Measurements from ENCODE around the gene LRRC51.
A peak's percentile ranks its signal among the peaks of the same experiment; 100 is the strongest.

The LRRC51 gene

DNA sequence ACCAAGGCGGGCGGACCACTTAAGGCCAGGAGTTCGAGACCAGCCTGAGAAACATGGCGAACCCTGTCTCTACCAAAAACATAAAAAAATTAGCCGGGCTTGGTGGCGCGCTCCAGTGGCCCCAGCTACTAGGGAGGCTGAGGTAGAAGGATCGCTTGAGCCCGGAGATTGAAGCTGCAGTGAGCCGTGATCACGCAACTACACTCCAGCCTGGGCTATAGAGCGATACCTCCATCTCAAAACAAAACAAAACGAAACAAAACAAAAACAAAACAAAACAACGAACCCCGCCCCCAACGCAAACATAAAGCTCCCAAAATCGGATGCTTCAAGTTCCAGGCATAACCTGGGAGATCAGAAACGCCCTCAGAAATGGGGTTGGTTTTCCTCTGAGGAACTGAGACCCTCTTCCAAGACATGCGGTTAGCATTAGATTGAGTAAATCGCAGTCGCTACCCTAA, 564 bp downstream of the LRRC51 start:
- Histone ChIP-seq H3K9ac (ENCODE audit: low read length) (peak overlapping the region; percentile 59), H3K4me3 (ENCODE audit: insufficient read depth, low read length, poor library complexity, severe bottlenecking) (peak overlapping the region; percentile 69), H4K20me1 (ENCODE audit: low read depth, low read length) (no peaks in the 10 kb centered on the region), H3F3A (ENCODE audit: insufficient read depth) (0 out of 2 replicates have a peak, but pooled peaks cover 8% of the 10 kb centered on the region), H3K9me3 (ENCODE audit: insufficient read depth, low read length) (no peaks in the 10 kb centered on the region), H2AFZ (ENCODE audit: low read depth, low read length, severe bottlenecking) (peak overlapping the region; percentile 86), H3K36me3 (ENCODE audit: low read length) (no peaks in the 10 kb centered on the region), H3K79me2 (ENCODE audit: insufficient read depth, low read length) (peaks cover 39% of the 10 kb centered on the region), H3K27ac (ENCODE audit: low read depth, low read length) (no peak overlapping the region), H3K4me2 (ENCODE audit: low read depth, low read length, poor library complexity, severe bottlenecking) (peak overlapping the region; percentile 72), H3K27me3 (ENCODE audit: low read length) (no peaks in the 10 kb centered on the region), H3K9me2 (replicated peaks; ENCODE audit: insufficient read depth, low read length) (no peaks in the 10 kb centered on the region)
- TF ChIP-seq, protein P1, sequence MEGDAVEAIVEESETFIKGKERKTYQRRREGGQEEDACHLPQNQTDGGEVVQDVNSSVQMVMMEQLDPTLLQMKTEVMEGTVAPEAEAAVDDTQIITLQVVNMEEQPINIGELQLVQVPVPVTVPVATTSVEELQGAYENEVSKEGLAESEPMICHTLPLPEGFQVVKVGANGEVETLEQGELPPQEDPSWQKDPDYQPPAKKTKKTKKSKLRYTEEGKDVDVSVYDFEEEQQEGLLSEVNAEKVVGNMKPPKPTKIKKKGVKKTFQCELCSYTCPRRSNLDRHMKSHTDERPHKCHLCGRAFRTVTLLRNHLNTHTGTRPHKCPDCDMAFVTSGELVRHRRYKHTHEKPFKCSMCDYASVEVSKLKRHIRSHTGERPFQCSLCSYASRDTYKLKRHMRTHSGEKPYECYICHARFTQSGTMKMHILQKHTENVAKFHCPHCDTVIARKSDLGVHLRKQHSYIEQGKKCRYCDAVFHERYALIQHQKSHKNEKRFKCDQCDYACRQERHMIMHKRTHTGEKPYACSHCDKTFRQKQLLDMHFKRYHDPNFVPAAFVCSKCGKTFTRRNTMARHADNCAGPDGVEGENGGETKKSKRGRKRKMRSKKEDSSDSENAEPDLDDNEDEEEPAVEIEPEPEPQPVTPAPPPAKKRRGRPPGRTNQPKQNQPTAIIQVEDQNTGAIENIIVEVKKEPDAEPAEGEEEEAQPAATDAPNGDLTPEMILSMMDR (IDR thresholded peaks at IDR 0.05; ENCODE audit: insufficient read depth, low read length, poor library complexity, severe bottlenecking), result no peak
- TF ChIP-seq EZH2phosphoT487 (conservative IDR thresholded peaks at IDR 0.05; ENCODE audit: low read length), result no peak

DNA sequence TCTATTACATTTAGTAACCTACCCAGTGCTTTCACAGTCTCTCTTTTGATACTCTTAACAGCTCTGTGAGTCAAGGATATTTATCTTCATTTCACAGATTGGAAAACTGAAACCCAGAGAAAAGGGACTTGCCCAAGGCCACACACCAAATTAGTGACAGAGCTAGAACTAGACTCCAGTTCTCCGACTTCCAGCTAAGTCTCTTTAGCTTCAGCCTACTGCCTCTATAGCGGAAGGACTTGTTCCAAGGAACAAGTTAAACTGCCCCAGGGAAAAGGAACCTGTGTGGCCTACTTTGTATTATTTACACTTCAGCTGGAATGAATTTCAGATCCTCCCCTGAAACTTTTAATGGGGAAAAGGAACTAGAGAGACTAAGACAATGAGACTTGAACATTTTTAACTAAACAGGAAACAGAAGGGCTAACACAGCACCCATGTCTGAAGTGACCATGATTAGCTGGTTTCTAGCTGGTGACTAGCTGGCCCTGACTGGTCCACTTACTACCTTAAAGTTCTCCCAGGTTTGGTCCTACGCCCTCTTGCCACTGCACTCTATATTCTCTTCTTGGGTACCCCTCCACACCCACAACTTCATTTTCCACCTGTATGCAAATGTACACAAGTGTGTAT, 1.3 kb downstream of the LRRC51 start:
- TF ChIP-seq, protein P1 (IDR thresholded peaks at IDR 0.05; ENCODE audit: insufficient read depth, low read length, poor library complexity, severe bottlenecking), result no peak
- no peak for TF ChIP-seq EZH2phosphoT487 (conservative IDR thresholded peaks at IDR 0.05; ENCODE audit: low read length)
- H3K79me2 ChIP-seq (ENCODE audit: insufficient read depth, low read length), result peaks cover 32% of the 10 kb centered on the region
- no peaks in the 10 kb centered on the region for H4K20me1 ChIP-seq (ENCODE audit: low read depth, low read length)
- no peak overlapping the region for H2AFZ ChIP-seq (ENCODE audit: low read depth, low read length, severe bottlenecking)
- no peaks in the 10 kb centered on the region for H3K27me3 ChIP-seq (ENCODE audit: low read length)
- H3K9ac ChIP-seq (ENCODE audit: low read length), result no peak overlapping the region
- no peak overlapping the region for H3K4me2 ChIP-seq (ENCODE audit: low read depth, low read length, poor library complexity, severe bottlenecking)
- H3K9me2 ChIP-seq (replicated peaks; ENCODE audit: insufficient read depth, low read length), result no peaks in the 10 kb centered on the region
- H3K4me3 ChIP-seq (ENCODE audit: insufficient read depth, low read length, poor library complexity, severe bottlenecking), result no peak overlapping the region
- H3F3A ChIP-seq (ENCODE audit: insufficient read depth), result peaks cover 11% of the 10 kb centered on the region; the same call in 1 of the 2 replicates
- no peak overlapping the region for H3K27ac ChIP-seq (ENCODE audit: low read depth, low read length)
- no peaks in the 10 kb centered on the region for H3K9me3 ChIP-seq (ENCODE audit: insufficient read depth, low read length)
- H3K36me3 ChIP-seq (ENCODE audit: low read length), result no peaks in the 10 kb centered on the region

DNA sequence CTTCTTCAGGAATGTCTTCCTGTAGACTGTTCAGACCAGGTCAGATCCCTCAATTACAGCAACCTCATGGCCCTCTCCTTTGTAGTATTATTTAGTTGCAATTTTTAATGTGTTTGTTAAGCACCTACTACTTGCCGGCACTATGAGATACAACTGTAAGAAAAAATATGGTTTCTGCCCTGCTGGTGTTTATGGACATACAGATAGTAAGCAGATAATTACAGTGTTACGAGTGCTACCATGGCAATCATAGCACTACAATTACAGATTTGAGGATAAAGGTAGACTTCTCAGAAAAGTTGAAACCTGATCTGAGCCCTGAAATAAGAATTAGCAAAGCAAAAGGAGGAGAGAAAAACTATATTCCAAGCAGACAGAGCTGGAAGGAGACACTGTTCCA, 2.8 kb downstream of the LRRC51 start:
- Histone ChIP-seq H3K9ac (ENCODE audit: low read length) (no peak overlapping the region), H3K27me3 (ENCODE audit: low read length) (no peaks in the 10 kb centered on the region), H2AFZ (ENCODE audit: low read depth, low read length, severe bottlenecking) (no peak overlapping the region), H3K27ac (ENCODE audit: low read depth, low read length) (no peak overlapping the region), H4K20me1 (ENCODE audit: low read depth, low read length) (no peaks in the 10 kb centered on the region), H3F3A (ENCODE audit: insufficient read depth) (peaks cover 13% of the 10 kb centered on the region; the same call in 1 of the 2 replicates), H3K4me3 (ENCODE audit: insufficient read depth, low read length, poor library complexity, severe bottlenecking) (no peak overlapping the region), H3K4me2 (ENCODE audit: low read depth, low read length, poor library complexity, severe bottlenecking) (no peak overlapping the region), H3K9me3 (ENCODE audit: insufficient read depth, low read length) (no peaks in the 10 kb centered on the region), H3K9me2 (replicated peaks; ENCODE audit: insufficient read depth, low read length) (no peaks in the 10 kb centered on the region), H3K79me2 (ENCODE audit: insufficient read depth, low read length) (peaks cover 17% of the 10 kb centered on the region), H3K36me3 (ENCODE audit: low read length) (no peaks in the 10 kb centered on the region)
- no peak for TF ChIP-seq EZH2phosphoT487 (conservative IDR thresholded peaks at IDR 0.05; ENCODE audit: low read length)
- TF ChIP-seq, protein P1 (IDR thresholded peaks at IDR 0.05; ENCODE audit: insufficient read depth, low read length, poor library complexity, severe bottlenecking), result no peak

Data from SU-DHL-6 (cell line).